Measurements from ENCODE around the gene ACVRL1.

The ACVRL1 gene

DNA sequence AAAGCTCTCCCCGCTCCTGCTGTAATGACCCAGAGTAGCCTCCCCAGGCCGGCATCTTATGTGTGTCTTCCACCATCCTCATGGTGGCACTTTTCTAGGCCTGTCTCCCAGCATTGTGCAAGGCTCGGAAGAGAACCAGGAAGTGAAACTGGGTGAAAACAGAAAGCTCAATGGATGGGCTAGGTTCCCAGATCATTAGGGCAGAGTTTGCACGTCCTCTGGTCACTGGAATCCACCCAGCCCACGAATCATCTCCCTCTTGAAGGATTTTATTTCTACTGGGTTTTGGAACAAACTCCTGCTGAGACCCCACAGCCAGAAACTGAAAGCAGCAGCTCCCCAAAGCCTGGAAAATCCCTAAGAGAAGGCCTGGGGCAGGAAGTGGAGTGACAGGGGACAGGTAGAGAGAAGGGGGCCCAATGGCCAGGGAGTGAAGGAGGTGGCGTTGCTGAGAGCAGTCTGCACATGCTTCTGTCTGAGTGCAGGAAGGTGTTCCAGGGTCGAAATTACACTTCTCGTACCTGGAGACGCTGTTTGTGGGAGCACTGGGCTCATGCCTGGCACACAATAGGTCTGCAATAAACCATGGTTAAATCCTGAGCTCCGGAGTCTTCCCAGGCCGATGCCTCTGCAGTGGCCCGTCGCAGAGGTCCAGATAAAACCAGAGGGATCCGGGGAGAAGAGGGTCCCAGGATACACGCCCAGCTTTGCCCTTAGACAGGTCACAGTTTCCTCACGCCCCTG is 15.6 kb downstream of the ACVRL1 start:
- TF ChIP-seq EZH2 (IDR thresholded peaks at IDR 0.05; ENCODE audit: borderline replicate concordance, low read length) = no peak
- TF ChIP-seq, protein P1, sequence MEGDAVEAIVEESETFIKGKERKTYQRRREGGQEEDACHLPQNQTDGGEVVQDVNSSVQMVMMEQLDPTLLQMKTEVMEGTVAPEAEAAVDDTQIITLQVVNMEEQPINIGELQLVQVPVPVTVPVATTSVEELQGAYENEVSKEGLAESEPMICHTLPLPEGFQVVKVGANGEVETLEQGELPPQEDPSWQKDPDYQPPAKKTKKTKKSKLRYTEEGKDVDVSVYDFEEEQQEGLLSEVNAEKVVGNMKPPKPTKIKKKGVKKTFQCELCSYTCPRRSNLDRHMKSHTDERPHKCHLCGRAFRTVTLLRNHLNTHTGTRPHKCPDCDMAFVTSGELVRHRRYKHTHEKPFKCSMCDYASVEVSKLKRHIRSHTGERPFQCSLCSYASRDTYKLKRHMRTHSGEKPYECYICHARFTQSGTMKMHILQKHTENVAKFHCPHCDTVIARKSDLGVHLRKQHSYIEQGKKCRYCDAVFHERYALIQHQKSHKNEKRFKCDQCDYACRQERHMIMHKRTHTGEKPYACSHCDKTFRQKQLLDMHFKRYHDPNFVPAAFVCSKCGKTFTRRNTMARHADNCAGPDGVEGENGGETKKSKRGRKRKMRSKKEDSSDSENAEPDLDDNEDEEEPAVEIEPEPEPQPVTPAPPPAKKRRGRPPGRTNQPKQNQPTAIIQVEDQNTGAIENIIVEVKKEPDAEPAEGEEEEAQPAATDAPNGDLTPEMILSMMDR (IDR thresholded peaks at IDR 0.05; ENCODE audit: low read length) = no peak
- Histone ChIP-seq H3K9me2 (ENCODE audit: low read depth, low read length) (no peaks in the 10 kb centered on the region), H2AFZ (ENCODE audit: low read length) (no peak overlapping the region), H3K79me2 (ENCODE audit: insufficient read depth, low read length) (no peaks in the 10 kb centered on the region), H3K4me3 (ENCODE audit: low read depth, low read length, poor library complexity, severe bottlenecking) (no peak overlapping the region), H3F3A (ENCODE audit: insufficient read depth, low read length) (no peaks in the 10 kb centered on the region), H3K9ac (ENCODE audit: low read length) (no peak overlapping the region), H3K9me3 (ENCODE audit: low read length) (no peaks in the 10 kb centered on the region), H3K27me3 (ENCODE audit: insufficient read depth, low read length) (no peaks in the 10 kb centered on the region), H3K27ac (ENCODE audit: low read depth, low read length, poor library complexity, severe bottlenecking) (no peak overlapping the region), H4K20me1 (ENCODE audit: insufficient read depth, low read length) (no peaks in the 10 kb centered on the region), H3K4me2 (ENCODE audit: low read length) (no peak overlapping the region), H3K36me3 (ENCODE audit: insufficient read depth, low read length) (no peaks in the 10 kb centered on the region), H3K4me1 (ENCODE audit: insufficient read depth, low read length, severe bottlenecking) (no peaks in the 10 kb centered on the region)

- Histone ChIP-seq H2AFZ (ENCODE audit: low read length) (no peak overlapping the region), H3F3A (ENCODE audit: insufficient read depth, low read length) (no peaks in the 10 kb centered on the region), H3K4me1 (ENCODE audit: insufficient read depth, low read length, severe bottlenecking) (no peaks in the 10 kb centered on the region), H3K36me3 (ENCODE audit: insufficient read depth, low read length) (no peaks in the 10 kb centered on the region), H3K4me3 (ENCODE audit: low read depth, low read length, poor library complexity, severe bottlenecking) (no peak overlapping the region), H3K4me2 (ENCODE audit: low read length) (no peak overlapping the region), H4K20me1 (ENCODE audit: insufficient read depth, low read length) (no peaks in the 10 kb centered on the region), H3K9ac (ENCODE audit: low read length) (no peak overlapping the region), H3K9me2 (ENCODE audit: low read depth, low read length) (no peaks in the 10 kb centered on the region), H3K27me3 (ENCODE audit: insufficient read depth, low read length) (no peaks in the 10 kb centered on the region), H3K27ac (ENCODE audit: low read depth, low read length, poor library complexity, severe bottlenecking) (no peak overlapping the region), H3K79me2 (ENCODE audit: insufficient read depth, low read length) (no peaks in the 10 kb centered on the region), H3K9me3 (ENCODE audit: low read length) (no peaks in the 10 kb centered on the region)
- TF ChIP-seq, protein P1 (IDR thresholded peaks at IDR 0.05; ENCODE audit: low read length) = peak; percentile 69
- no peak for TF ChIP-seq EZH2 (IDR thresholded peaks at IDR 0.05; ENCODE audit: borderline replicate concordance, low read length)
Observed at GRCh38 chr12:51923506-51924365, 16.4 kb downstream of the ACVRL1 start.

DNA sequence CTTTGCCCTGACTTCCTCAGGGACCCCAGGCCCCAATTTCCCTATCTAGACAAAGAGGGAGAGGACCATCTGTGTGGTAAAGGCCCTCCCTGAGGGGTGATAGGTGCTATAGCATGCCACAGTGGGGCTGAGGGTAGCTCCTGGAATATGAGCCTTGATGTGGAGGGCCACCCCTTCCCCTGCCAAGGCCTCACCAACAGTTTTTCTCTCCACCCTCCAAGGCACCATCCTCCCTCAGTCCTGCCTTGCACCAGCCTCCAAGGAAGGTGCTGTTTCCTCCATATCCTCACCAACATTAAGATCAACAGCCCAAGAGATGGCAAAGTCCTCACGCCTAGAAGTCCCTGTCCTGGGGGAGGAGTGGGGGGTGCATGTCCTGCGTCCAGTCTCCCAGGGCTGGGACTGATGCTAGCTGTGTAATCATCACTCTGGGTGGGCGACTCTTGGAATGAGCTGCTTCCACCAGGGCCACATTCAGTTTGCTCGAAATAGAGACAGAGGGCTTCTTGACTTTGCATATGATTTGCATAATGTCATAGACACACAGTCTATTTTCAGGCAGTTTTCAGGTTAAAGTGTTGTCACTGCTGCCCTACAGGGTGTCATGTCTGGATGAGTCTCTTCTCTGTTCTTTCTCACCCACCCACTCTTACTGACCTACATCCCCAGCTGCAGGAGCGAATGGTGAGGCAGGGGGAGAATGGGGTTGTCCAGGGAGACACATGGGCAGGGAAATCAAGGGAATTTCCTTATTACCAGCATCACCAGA is 17.4 kb downstream of the ACVRL1 start:
- H3K9me2 ChIP-seq (ENCODE audit: low read depth, low read length) = no peaks in the 10 kb centered on the region
- no peaks in the 10 kb centered on the region for H3F3A ChIP-seq (ENCODE audit: insufficient read depth, low read length)
- no peaks in the 10 kb centered on the region for H3K79me2 ChIP-seq (ENCODE audit: insufficient read depth, low read length)
- H3K4me3 ChIP-seq (ENCODE audit: low read depth, low read length, poor library complexity, severe bottlenecking) = no peak overlapping the region
- no peak overlapping the region for H2AFZ ChIP-seq (ENCODE audit: low read length)
- no peaks in the 10 kb centered on the region for H3K9me3 ChIP-seq (ENCODE audit: low read length)
- no peaks in the 10 kb centered on the region for H3K4me1 ChIP-seq (ENCODE audit: insufficient read depth, low read length, severe bottlenecking)
- no peak overlapping the region for H3K4me2 ChIP-seq (ENCODE audit: low read length)
- no peaks in the 10 kb centered on the region for H3K36me3 ChIP-seq (ENCODE audit: insufficient read depth, low read length)
- H4K20me1 ChIP-seq (ENCODE audit: insufficient read depth, low read length) = no peaks in the 10 kb centered on the region
- no peaks in the 10 kb centered on the region for H3K27me3 ChIP-seq (ENCODE audit: insufficient read depth, low read length)
- H3K27ac ChIP-seq (ENCODE audit: low read depth, low read length, poor library complexity, severe bottlenecking) = no peak overlapping the region
- TF ChIP-seq, protein P1 (IDR thresholded peaks at IDR 0.05; ENCODE audit: low read length) = no peak
- TF ChIP-seq EZH2 (IDR thresholded peaks at IDR 0.05; ENCODE audit: borderline replicate concordance, low read length) = no peak
- no peak overlapping the region for H3K9ac ChIP-seq (ENCODE audit: low read length)

Measured in OCI-LY1 (cell line).